H9 (cell line): ENCODE results near the gene BOD1L1. TPM values are rescaled to one million over a fixed set of nuclear protein-coding genes. Genes with fewer than 3 reads are reported as not detected.

Experiments
- DNase-seq: peaks from one replicate; pipeline ENCODE4 v3.0.0-alpha.2; 2017
- H2AFZ ChIP-seq: one replicate; pipeline ENCODE4 v1.6.1; 2013; ENCODE audit warnings: mild to moderate bottlenecking, low read length, control low read depth, moderate library complexity
- H2AK5ac ChIP-seq: 2 replicates; pipeline ENCODE4 v1.6.1; 2013; ENCODE audit warnings: low read length, control low read depth, mixed read lengths; ENCODE audit not compliant: insufficient read length
- H2BK120ac ChIP-seq: one replicate; pipeline ENCODE4 v1.6.1; 2013; ENCODE audit warnings: low read depth, mild to moderate bottlenecking, low read length, control low read depth, inconsistent platforms; ENCODE audit not compliant: poor library complexity, severe bottlenecking
- H2BK12ac ChIP-seq: 2 replicates; pipeline ENCODE4 v1.6.1; 2013; ENCODE audit warnings: low read length, control low read depth, mixed read lengths, low read depth; ENCODE audit not compliant: insufficient read length
- H2BK15ac ChIP-seq: 2 replicates; pipeline ENCODE4 v1.6.1; 2013; ENCODE audit warnings: low read depth, low read length, control low read depth
- H2BK20ac ChIP-seq: one replicate; pipeline ENCODE4 v1.6.1; 2013; ENCODE audit warnings: low read depth, mild to moderate bottlenecking, low read length, control low read depth, inconsistent platforms; ENCODE audit not compliant: poor library complexity, severe bottlenecking
- H2BK5ac ChIP-seq: 2 replicates; pipeline ENCODE4 v1.6.1; 2013; ENCODE audit warnings: low read length, control low read depth, mixed read lengths; ENCODE audit not compliant: insufficient read length
- H3K14ac ChIP-seq: 2 replicates; pipeline ENCODE4 v1.6.1; 2013; ENCODE audit warnings: low read length, control low read depth; ENCODE audit not compliant: insufficient read depth
- H3K18ac ChIP-seq: 2 replicates; pipeline ENCODE4 v1.6.1; 2013; ENCODE audit warnings: low read depth, mild to moderate bottlenecking, mixed read lengths, low read length, control low read depth; ENCODE audit not compliant: insufficient read length
- H3K23ac ChIP-seq: 2 replicates; pipeline ENCODE4 v1.6.1; 2013; ENCODE audit warnings: low read length, control low read depth, mixed read lengths, low read depth; ENCODE audit not compliant: insufficient read length
- H3K23me2 ChIP-seq: 2 replicates; pipeline ENCODE4 v1.6.1; 2013; ENCODE audit warnings: low read depth, mild to moderate bottlenecking, mixed read lengths, low read length, control low read depth; ENCODE audit not compliant: insufficient read length, poor library complexity, severe bottlenecking
- H3K27ac ChIP-seq: 2 replicates; pipeline ENCODE4 v1.5.1; 2013; ENCODE audit warnings: low read length, control low read depth, mixed read lengths, low read depth; ENCODE audit not compliant: insufficient read length
- H3K27me3 ChIP-seq: 2 replicates; pipeline ENCODE4 v1.6.1; 2013; ENCODE audit warnings: low read length, control low read depth, inconsistent platforms; ENCODE audit not compliant: insufficient read depth
- H3K4ac ChIP-seq: 2 replicates; pipeline ENCODE4 v1.6.1; 2013; ENCODE audit warnings: low read depth, mild to moderate bottlenecking, control low read depth, inconsistent platforms, low read length, moderate library complexity
- H3K4me1 ChIP-seq: 2 replicates; pipeline ENCODE4 v1.6.1; 2013; ENCODE audit warnings: low read length, control low read depth, inconsistent platforms; ENCODE audit not compliant: insufficient read depth
- H3K4me2 ChIP-seq: 2 replicates; pipeline ENCODE4 v1.6.1; 2013; ENCODE audit warnings: low read length, control low read depth, mixed read lengths; ENCODE audit not compliant: insufficient read length, insufficient read depth
- H3K56ac ChIP-seq: 2 replicates; pipeline ENCODE4 v1.6.1; 2013; ENCODE audit warnings: low read depth, mild to moderate bottlenecking, mixed read lengths, low read length, control low read depth; ENCODE audit not compliant: insufficient read length
- H3K79me1 ChIP-seq: 2 replicates; pipeline ENCODE4 v1.6.1; 2013; ENCODE audit warnings: low read depth, mild to moderate bottlenecking, moderate library complexity, low read length, control low read depth, inconsistent platforms; ENCODE audit not compliant: insufficient read depth, poor library complexity, severe bottlenecking
- H3K79me2 ChIP-seq: 2 replicates; pipeline ENCODE4 v1.6.1; 2013; ENCODE audit warnings: low read length, control low read depth, inconsistent platforms; ENCODE audit not compliant: insufficient read depth
- H3K9ac ChIP-seq: 2 replicates; pipeline ENCODE4 v1.6.1; 2013; ENCODE audit warnings: low read length, control low read depth, mixed read lengths; ENCODE audit not compliant: insufficient read length; ENCODE audit errors: extremely low read depth
- H3K9me3 ChIP-seq: one replicate; pipeline ENCODE4 v1.6.1; 2013; ENCODE audit warnings: low read depth, low read length, inconsistent platforms; ENCODE audit not compliant: control insufficient read depth
- H3T11ph ChIP-seq: one replicate; pipeline ENCODE4 v1.6.1; 2013; ENCODE audit warnings: mild to moderate bottlenecking, low read length, control low read depth, inconsistent platforms
- H4K20me1 ChIP-seq: one replicate; pipeline ENCODE4 v1.6.1; 2013; ENCODE audit not compliant: control insufficient read depth, insufficient read length, insufficient read depth
- H4K5ac ChIP-seq: 2 replicates; pipeline ENCODE4 v1.6.1; 2013; ENCODE audit warnings: low read depth, mild to moderate bottlenecking, mixed read lengths, low read length, control low read depth; ENCODE audit not compliant: insufficient read length
- H4K8ac ChIP-seq: replicated peaks from 2 replicates; pipeline ENCODE4 v1.6.1; 2013; ENCODE audit warnings: low read length, control low read depth, mixed read lengths, low read depth; ENCODE audit not compliant: insufficient read length
- H4K91ac ChIP-seq: 2 replicates; pipeline ENCODE4 v1.6.1; 2013; ENCODE audit warnings: low read depth, mild to moderate bottlenecking, moderate library complexity, mixed read lengths, low read length, control low read depth; ENCODE audit not compliant: insufficient read length
- H3K27ac Mint-ChIP-seq, 3 experiments: 2 replicates in 2 of 3; 3 replicates in 1 of 3; pipeline ENCODE4 v1.8.0; 2020 to 2021; ENCODE audit warnings: mixed read lengths in 3 of 3, mild to moderate bottlenecking in 1 of 3, moderate library complexity in 1 of 3
- H3K27me3 Mint-ChIP-seq: 2 replicates; pipeline ENCODE4 v1.8.0; 2021; ENCODE audit warnings: low read depth, mild to moderate bottlenecking, moderate library complexity, mixed read lengths
- H3K36me3 Mint-ChIP-seq, 3 experiments: 2 replicates in 2 of 3; 3 replicates in 1 of 3; pipeline ENCODE4 v1.8.0; 2020 to 2021; ENCODE audit warnings: low read depth in 3 of 3, mixed read lengths in 3 of 3; ENCODE audit not compliant: insufficient read depth in 1 of 3
- H3K4me1 Mint-ChIP-seq, 2 experiments: 2 replicates each; pipeline ENCODE4 v1.8.0; 2020; ENCODE audit warnings: mixed read lengths in 2 of 2
- H3K4me3 Mint-ChIP-seq, 2 experiments: 2 replicates in 1 of 2; 3 replicates in 1 of 2; pipeline ENCODE4 v1.8.0; 2020 to 2021; ENCODE audit warnings: mild to moderate bottlenecking in 2 of 2, mixed read lengths in 2 of 2, moderate library complexity in 1 of 2
- H3K9me3 Mint-ChIP-seq, 2 experiments: 2 replicates in 1 of 2; 3 replicates in 1 of 2; pipeline ENCODE4 v1.8.0; 2020; ENCODE audit warnings: mild to moderate bottlenecking in 2 of 2, mixed read lengths in 2 of 2, moderate library complexity in 1 of 2
- CTCF ChIP-seq: fragments of 200-600 bp; sonication (generic); conservative IDR thresholded peaks from 3 replicates; pipeline ENCODE4 v1.8.0; 2021; ENCODE audit warnings: antibody characterized with exemption, mild to moderate bottlenecking
- WGBS: extraction: QIAGEN DNeasy Blood & Tissue Kit; methylation state at CpG from one replicate; pipeline ENCODE4 v1.1.7; 2013; ENCODE audit warnings: missing lambda C conversion rate, low lambda C conversion rate, mixed read lengths; ENCODE audit not compliant: insufficient read length; ENCODE audit errors: extremely low coverage; 5-methylcytosine and 5-hydroxymethylcytosine counted together
- total RNA-seq: library from RNA; stranded (reverse); gene quantifications from 2 replicates; pipeline ENCODE4 v1.2.1, GENCODE V29; 2021

The BOD1L1 gene
- total RNA-seq, 1 experiment from 2014 or later: 37.8 TPM

- peaks cover 13 to 82% (median 66%) of the 10 kb centered on the region in 3 experiments for H3K36me3 Mint-ChIP-seq
- DNase-seq: peak; percentile 63
Measured at GRCh38 chr4:13599159-13599558, 28.4 kb downstream of the BOD1L1 start.

More at GRCh38 chr4:13599159-13599558, 28.4 kb downstream of the BOD1L1 start:
- Mint-ChIP-seq H3K27ac (no peak overlapping the region), H3K4me1 (no peaks in the 10 kb centered on the region), H3K9me3 (no peaks in the 10 kb centered on the region), H3K4me3 (no peak overlapping the region), H3K27me3 (no peaks in the 10 kb centered on the region)
- Histone ChIP-seq H3K79me1 (no peaks in the 10 kb centered on the region), H3K4me2 (no peak overlapping the region), H3K56ac (no peak overlapping the region), H3K79me2 (no peaks in the 10 kb centered on the region), H2AK5ac (no peak overlapping the region), H3K9ac (no peak overlapping the region), H2BK15ac (no peak overlapping the region), H3K4me1 (no peaks in the 10 kb centered on the region), H3K23ac (no peak overlapping the region), H3K14ac (no peak overlapping the region), H3K23me2 (no peaks in the 10 kb centered on the region), H3K18ac (no peak overlapping the region), H3K9me3 (no peaks in the 10 kb centered on the region), H4K91ac (no peak overlapping the region), H2AFZ (no peak overlapping the region), H4K20me1 (no peaks in the 10 kb centered on the region), H4K8ac (no peak overlapping the region), H2BK12ac (no peak overlapping the region), H3K27me3 (no peaks in the 10 kb centered on the region), H2BK120ac (no peak overlapping the region), H3K27ac (no peak overlapping the region), H3K4ac (no peak overlapping the region), H2BK5ac (no peak overlapping the region), H4K5ac (no peak overlapping the region), H2BK20ac (no peak overlapping the region), H3T11ph (no peak overlapping the region)
- TF ChIP-seq CTCF: peak; percentile 55; the same call in 2 of the 3 replicates
- no CpG with 5 or more reads among the region's 5 CpGs for WGBS
